SK-N-MC (cell line): ENCODE data around the gene WRNIP1.

Experiments
- DNase-seq: peaks from one replicate; pipeline ENCODE4 v3.0.0-alpha.2; 2011; ENCODE audit warnings: low read depth, low spot score
- H3K27ac ChIP-seq: fragments of 200-600 bp; sonication (generic); 2 replicates; pipeline ENCODE4 v1.5.1; 2016; ENCODE audit warnings: mixed run types
- H3K36me3 ChIP-seq: fragments of 200-600 bp; sonication (generic); 2 replicates; pipeline ENCODE4 v1.6.1; 2017; ENCODE audit warnings: antibody characterized with exemption, low read length, mixed read lengths; ENCODE audit not compliant: insufficient read depth
- H3K4me3 ChIP-seq: fragments of 200-600 bp; sonication (generic); 2 replicates; pipeline ENCODE4 v1.5.1; 2016
- H3K9ac ChIP-seq: fragments of 200-600 bp; sonication (generic); 2 replicates; pipeline ENCODE4 v1.8.0; 2017; ENCODE audit warnings: mixed run types, mixed read lengths; ENCODE audit not compliant: insufficient read length
- H3K9me3 ChIP-seq: fragments of 200-600 bp; sonication (generic); 2 replicates; pipeline ENCODE4 v1.6.1; 2017; ENCODE audit warnings: low read depth, mild to moderate bottlenecking, antibody characterized with exemption, low read length, moderate library complexity, mixed read lengths
- EZH2 ChIP-seq: fragments of 200-600 bp; sonication (generic); IDR thresholded peaks from one replicate; pipeline ENCODE4 v1.6.1; 2017; ENCODE audit warnings: antibody characterized with exemption
- FOXP2 ChIP-seq: optimal IDR thresholded peaks from 2 replicates; pipeline ENCODE3; 2011; ENCODE audit warnings: mild to moderate bottlenecking, moderate library complexity; ENCODE audit not compliant: insufficient read depth; ENCODE audit errors: extremely low read length, control extremely low read depth
- POLR2AphosphoS5 ChIP-seq: IDR thresholded peaks from 2 replicates; pipeline ENCODE4 v1.6.1; 2012; ENCODE audit warnings: mild to moderate bottlenecking, low read depth, low read length, borderline replicate concordance

The WRNIP1 gene

GRCh38 chr6:2746557-2747061 is 18.6 kb upstream of the WRNIP1 start:
- no peak overlapping the region for H3K9ac ChIP-seq
- H3K36me3 ChIP-seq, result no peaks in the 10 kb centered on the region
- no peaks in the 10 kb centered on the region for H3K9me3 ChIP-seq
- TF ChIP-seq EZH2, result no peak
- TF ChIP-seq POLR2AphosphoS5, result no peak
- no peak for TF ChIP-seq FOXP2
- H3K4me3 ChIP-seq, result no peak overlapping the region
- DNase-seq, result no peak
- no peak overlapping the region; the same call in 1 of the 2 replicates for H3K27ac ChIP-seq

- no peak overlapping the region for H3K4me3 ChIP-seq
- no peaks in the 10 kb centered on the region for H3K36me3 ChIP-seq
- no peaks in the 10 kb centered on the region for H3K9me3 ChIP-seq
- no peak overlapping the region for H3K27ac ChIP-seq
- DNase-seq, result no peak
- no peak for TF ChIP-seq FOXP2
- TF ChIP-seq POLR2AphosphoS5, result no peak
- no peak overlapping the region for H3K9ac ChIP-seq
Observed at GRCh38 chr6:2748183-2748582, 17.0 kb upstream of the WRNIP1 start.

GRCh38 chr6:2749969-2750600 is 15.1 kb upstream of the WRNIP1 start:
- no peak overlapping the region for H3K27ac ChIP-seq
- no peaks in the 10 kb centered on the region for H3K9me3 ChIP-seq
- H3K36me3 ChIP-seq, result no peaks in the 10 kb centered on the region
- H3K9ac ChIP-seq, result no peak overlapping the region
- no peak for TF ChIP-seq POLR2AphosphoS5
- no peak for TF ChIP-seq FOXP2
- no peak for TF ChIP-seq EZH2
- H3K4me3 ChIP-seq, result peak overlapping the region; percentile 32
- DNase-seq, result no peak

- H3K4me3 ChIP-seq, result peak within 1 kb of the TSS; percentile 32
- H3K36me3 ChIP-seq, result no peaks in the 10 kb centered on the region
- H3K9ac ChIP-seq, result no peak within 1 kb of the TSS
- no peak for DNase-seq
- H3K27ac ChIP-seq, result no peak within 1 kb of the TSS
- no peak for TF ChIP-seq EZH2
- no peak for TF ChIP-seq POLR2AphosphoS5
- no peak for TF ChIP-seq FOXP2
- H3K9me3 ChIP-seq, result no peaks in the 10 kb centered on the region
Observed at GRCh38 chr6:2750832-2751231, 14.4 kb upstream of the WRNIP1 start, which contains the start of gene MYLK4. Gene MYLK4 (minus strand): TSS chr6:2750922. CDS start chr6:2749294, 1,628 bp downstream.

GRCh38 chr6:2751871-2752270 is 13.3 kb upstream of the WRNIP1 start:
- Histone ChIP-seq H3K4me3 (no peak overlapping the region), H3K27ac (no peak overlapping the region), H3K36me3 (no peaks in the 10 kb centered on the region), H3K9me3 (no peaks in the 10 kb centered on the region), H3K9ac (no peak overlapping the region)
- DNase-seq, result no peak
- no peak for TF ChIP-seq EZH2

GRCh38 chr6:2752477-2753109 is 12.6 kb upstream of the WRNIP1 start:
- Histone ChIP-seq H3K36me3 (no peaks in the 10 kb centered on the region), H3K9me3 (no peaks in the 10 kb centered on the region), H3K27ac (no peak overlapping the region), H3K9ac (no peak overlapping the region), H3K4me3 (no peak overlapping the region)
- DNase-seq, result no peak
- TF ChIP-seq FOXP2 (no peak), EZH2 (no peak), POLR2AphosphoS5 (no peak)

- H3K4me3 ChIP-seq, result no peak overlapping the region
Observed at GRCh38 chr6:2753110-2753489, 12.1 kb upstream of the WRNIP1 start.

GRCh38 chr6:2753743-2754142 is 11.4 kb upstream of the WRNIP1 start:
- TF ChIP-seq EZH2 (no peak), POLR2AphosphoS5 (no peak), FOXP2 (no peak)
- Histone ChIP-seq H3K36me3 (no peaks in the 10 kb centered on the region), H3K9me3 (no peaks in the 10 kb centered on the region), H3K27ac (no peak overlapping the region), H3K4me3 (no peak overlapping the region), H3K9ac (no peak overlapping the region)
- DNase-seq, result no peak

More at GRCh38 chr6:2753110-2753489, 12.1 kb upstream of the WRNIP1 start:
- H3K36me3 ChIP-seq, result no peaks in the 10 kb centered on the region
- TF ChIP-seq EZH2 (no peak), FOXP2 (no peak)
- no peak overlapping the region for H3K9ac ChIP-seq
- H3K9me3 ChIP-seq, result no peaks in the 10 kb centered on the region
- no peak overlapping the region for H3K27ac ChIP-seq
- DNase-seq, result no peak

- TF ChIP-seq FOXP2, result no peak
- TF ChIP-seq EZH2, result no peak
- no peak for TF ChIP-seq POLR2AphosphoS5
- no peaks in the 10 kb centered on the region for H3K36me3 ChIP-seq
- no peak overlapping the region for H3K9ac ChIP-seq
- DNase-seq, result no peak
- H3K9me3 ChIP-seq, result no peaks in the 10 kb centered on the region
- H3K4me3 ChIP-seq, result no peak overlapping the region
- H3K27ac ChIP-seq, result no peak overlapping the region
Observed at GRCh38 chr6:2754393-2754792, 10.8 kb upstream of the WRNIP1 start.
